Spleen (tissue), 11 donors: ENCODE results near the gene GRIK2. TPM values are rescaled to one million over a fixed set of nuclear protein-coding genes. Genes with fewer than 3 reads are reported as not detected.

Experiments used
- DNase-seq: peaks from one replicate; pipeline ENCODE4 v3.0.0-alpha.2; 2020
- H3K27ac ChIP-seq, 8 donors: fragments of 200-600 bp; sonication (generic) in 7 of 8; 1 replicate in 4 of 8; 2 replicates in 4 of 8; pipeline versions ENCODE4 v1.5.0 to v1.8.0; 2016 to 2021; ENCODE audit warnings: inconsistent platforms in 4 of 8, mild to moderate bottlenecking in 4 of 8, moderate library complexity in 1 of 8
- H3K27me3 ChIP-seq, 7 donors: fragments of 200-600 bp; sonication (generic) in 6 of 7; replicated peaks in 1 of 7; 1 replicate in 4 of 7; 2 replicates in 3 of 7; pipeline versions ENCODE4 v1.5.0 to v1.8.0; 2016 to 2021; ENCODE audit warnings: inconsistent platforms in 3 of 7, mild to moderate bottlenecking in 1 of 7
- H3K36me3 ChIP-seq, 6 donors: fragments of 200-600 bp; sonication (generic) in 5 of 6; 1 replicate in 4 of 6; 2 replicates in 2 of 6; pipeline versions ENCODE4 v1.5.0 to v1.8.0; 2016 to 2021; ENCODE audit warnings: inconsistent platforms in 2 of 6
- H3K4me1 ChIP-seq, 6 donors: fragments of 200-600 bp; sonication (generic) in 5 of 6; 1 replicate in 3 of 6; 2 replicates in 3 of 6; pipeline versions ENCODE4 v1.5.0 to v1.8.0; 2016 to 2021; ENCODE audit warnings: inconsistent platforms in 3 of 6
- H3K4me3 ChIP-seq, 8 donors: fragments of 200-600 bp; sonication (generic) in 7 of 8; 1 replicate in 4 of 8; 2 replicates in 4 of 8; pipeline versions ENCODE4 v1.5.0 to v1.8.0; 2016 to 2021; ENCODE audit warnings: inconsistent platforms in 4 of 8, mild to moderate bottlenecking in 4 of 8, moderate library complexity in 2 of 8
- H3K9me3 ChIP-seq, 8 donors: fragments of 200-600 bp; sonication (generic) in 7 of 8; 1 replicate in 4 of 8; 2 replicates in 4 of 8; pipeline versions ENCODE4 v1.5.0 to v1.8.0; 2016 to 2021; ENCODE audit warnings: inconsistent platforms in 4 of 8
- POLR2A ChIP-seq, 3 donors: fragments of 450-650 bp; IDR thresholded peaks; one replicate each; pipeline ENCODE4 v1.5.1; 2017; ENCODE audit warnings: antibody characterized with exemption in 3 of 3, mild to moderate bottlenecking in 1 of 3
- POLR2AphosphoS5 ChIP-seq, 3 donors: sonication (generic); formaldehyde crosslinking; IDR thresholded peaks; one replicate each; pipeline ENCODE4 v1.5.1; 2017; ENCODE audit warnings: antibody characterized with exemption in 3 of 3
- WGBS, 5 donors: extraction: QIAGEN DNeasy Blood & Tissue Kit in 3 of 5; methylation state at CpG; one replicate each; pipeline versions ENCODE4 v1.1.5 to v1.1.7; 2013 to 2018; 5-methylcytosine and 5-hydroxymethylcytosine counted together
- intact Hi-C: fragments of 100-400 bp; cut with DNase I; formaldehyde crosslinking; loops from one replicate; pipeline ENCODE4 v1.15.0; 2023; ENCODE audit warnings: low total_unique reads
- polyA plus RNA-seq, 3 donors: library from polyadenylated mRNA; stranded (reverse); fragments of 200-250 nt; gene quantifications; one replicate each; pipeline ENCODE4 v1.2.1, GENCODE V29; 2013
- total RNA-seq, 7 donors: library from RNA; depleted of rRNA in 3 of 7; stranded (reverse); fragments of >200 nt in 3 of 7; fragmentation: NEBNext Ultra II Directional in 4 of 7; extraction: Animal tissue kit (Norgen Biotek cat#: 25700) in 4 of 7; gene quantifications; one replicate each; pipeline versions ENCODE4 v1.1.0 to v1.2.1, GENCODE V29; 2016 to 2021
- TF ChIP-seq, protein P1 (sequence below), 11 experiments: fragments of 200-600 bp in 7 of 11; fragments of 450-650 bp in 4 of 11; sonication (generic) in 4 of 11; IDR thresholded peaks in 8 of 11; conservative IDR thresholded peaks in 3 of 11; 1 replicate in 7 of 11; 2 replicates in 4 of 11; pipeline versions ENCODE4 v1.4.0 to v1.8.0; 2016 to 2021; ENCODE audit warnings: antibody characterized with exemption in 11 of 11, inconsistent platforms in 4 of 11, mild to moderate bottlenecking in 1 of 11
- donor health status: healthy with polysubstance abuse.
- donor health status: DM: no; HTN: no; CAD: no; lungs with moderate emphysema.
- donor health status: DM: no; HTN: no; CAD: no.
- donor health status: Bipolar disorder and iron deficiency.
- donor health status: healthy.
- donor health status: DM: no; HTN: no; CAD: no.
- donor health status: DM: yes; HTN: yes; CAD: no.

Gene GRIK2
- total and polyA plus RNA-seq, 10 donors: 0.07 to 2.7 (median 0.89) TPM

DNA sequence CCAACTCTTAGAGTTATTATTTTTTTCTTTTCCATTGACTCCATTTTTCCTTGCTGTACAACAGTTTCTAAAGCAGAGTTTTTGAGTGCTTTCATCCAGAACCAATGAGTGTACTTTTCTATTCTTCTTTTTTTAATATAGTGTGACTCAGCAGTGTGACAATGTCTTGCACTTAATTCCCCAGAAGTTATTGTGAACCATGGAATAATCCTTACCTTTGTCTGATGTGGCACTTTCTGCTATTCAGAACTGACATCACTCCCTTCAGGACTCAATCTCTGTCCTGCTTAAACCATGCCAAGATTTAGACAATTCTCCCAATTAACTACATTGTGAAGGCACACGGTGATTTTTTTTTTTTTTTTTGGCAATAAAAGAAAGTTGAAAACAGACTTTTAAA is 41.5 kb downstream of the GRIK2 start:
- DNase-seq: no peak
- H3K4me3 ChIP-seq: no peak overlapping the region

DNA sequence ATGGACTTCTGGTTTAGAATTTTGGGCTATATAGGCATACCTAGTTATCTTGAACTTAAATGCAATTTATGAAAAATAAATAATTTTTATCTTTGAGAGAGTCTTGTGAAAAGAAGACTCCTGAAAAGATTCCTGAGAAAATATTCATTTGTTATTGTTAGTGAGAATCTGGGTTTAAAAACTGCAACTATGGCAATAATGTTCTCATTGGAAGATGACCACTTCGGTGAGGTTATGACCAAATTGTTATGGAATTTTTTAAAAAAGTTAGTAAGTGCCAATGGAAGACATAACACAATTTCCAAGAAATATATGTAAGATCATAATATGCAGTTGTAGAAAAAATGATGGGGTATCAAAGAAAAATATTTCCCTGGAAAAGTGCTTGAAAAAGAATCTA is 46.3 kb downstream of the GRIK2 start:
- H3K4me1 ChIP-seq: no peaks in the 10 kb centered on the region
- intact Hi-C loops: no loop called here
- WGBS, 5 donors: 75 to 91% (median 88%) methylated on average over 1 of the region's 1 CpG
- no peak for TF ChIP-seq POLR2A (IDR thresholded peaks at IDR 0.05)
- TF ChIP-seq POLR2AphosphoS5 (IDR thresholded peaks at IDR 0.05): no peak
- TF ChIP-seq, protein P1, sequence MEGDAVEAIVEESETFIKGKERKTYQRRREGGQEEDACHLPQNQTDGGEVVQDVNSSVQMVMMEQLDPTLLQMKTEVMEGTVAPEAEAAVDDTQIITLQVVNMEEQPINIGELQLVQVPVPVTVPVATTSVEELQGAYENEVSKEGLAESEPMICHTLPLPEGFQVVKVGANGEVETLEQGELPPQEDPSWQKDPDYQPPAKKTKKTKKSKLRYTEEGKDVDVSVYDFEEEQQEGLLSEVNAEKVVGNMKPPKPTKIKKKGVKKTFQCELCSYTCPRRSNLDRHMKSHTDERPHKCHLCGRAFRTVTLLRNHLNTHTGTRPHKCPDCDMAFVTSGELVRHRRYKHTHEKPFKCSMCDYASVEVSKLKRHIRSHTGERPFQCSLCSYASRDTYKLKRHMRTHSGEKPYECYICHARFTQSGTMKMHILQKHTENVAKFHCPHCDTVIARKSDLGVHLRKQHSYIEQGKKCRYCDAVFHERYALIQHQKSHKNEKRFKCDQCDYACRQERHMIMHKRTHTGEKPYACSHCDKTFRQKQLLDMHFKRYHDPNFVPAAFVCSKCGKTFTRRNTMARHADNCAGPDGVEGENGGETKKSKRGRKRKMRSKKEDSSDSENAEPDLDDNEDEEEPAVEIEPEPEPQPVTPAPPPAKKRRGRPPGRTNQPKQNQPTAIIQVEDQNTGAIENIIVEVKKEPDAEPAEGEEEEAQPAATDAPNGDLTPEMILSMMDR (IDR thresholded peaks at IDR 0.05 in 8 of 11, conservative IDR thresholded peaks at IDR 0.05 in 3 of 11): no peak
- H3K9me3 ChIP-seq: no peaks in the 10 kb centered on the region
- DNase-seq: no peak
- no peak overlapping the region for H3K27ac ChIP-seq
- no peaks in the 10 kb centered on the region for H3K27me3 ChIP-seq
- H3K36me3 ChIP-seq: no peaks in the 10 kb centered on the region
- H3K4me3 ChIP-seq: no peak overlapping the region

More for the DNA sequence above, 41.5 kb downstream of the GRIK2 start:
- no peak overlapping the region for H3K27ac ChIP-seq
- H3K27me3 ChIP-seq: no peaks in the 10 kb centered on the region
- H3K9me3 ChIP-seq: no peaks in the 10 kb centered on the region
- H3K4me1 ChIP-seq: no peaks in the 10 kb centered on the region
- no peak for TF ChIP-seq POLR2AphosphoS5 (IDR thresholded peaks at IDR 0.05)
- TF ChIP-seq, protein P1 (IDR thresholded peaks at IDR 0.05 in 8 of 11, conservative IDR thresholded peaks at IDR 0.05 in 3 of 11): no peak
- intact Hi-C loops: no loop called here
- no peaks in the 10 kb centered on the region for H3K36me3 ChIP-seq
- WGBS, 5 donors: 67 to 88% (median 70%) methylated on average over 1 of the region's 1 CpG

DNA sequence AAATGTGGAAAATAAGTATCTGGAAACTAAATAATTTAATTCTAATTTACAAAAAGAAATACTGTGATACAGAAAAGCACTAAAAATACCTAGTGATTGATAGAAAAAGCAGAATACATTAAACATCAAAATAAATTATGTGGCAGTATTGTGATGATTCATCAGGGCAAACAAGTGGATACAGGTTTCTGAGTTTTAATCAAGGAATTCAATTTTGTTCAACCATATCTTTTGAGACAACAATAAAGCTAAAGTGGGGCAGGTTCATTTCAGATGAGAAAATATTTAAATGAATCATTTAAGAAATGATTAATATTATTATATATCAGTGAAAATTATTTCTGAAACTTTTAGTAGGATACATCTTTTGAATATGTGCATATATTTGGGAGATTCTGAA is 49.8 kb downstream of the GRIK2 start:
- no peak overlapping the region for H3K27ac ChIP-seq
- DNase-seq: no peak
- no peaks in the 10 kb centered on the region for H3K4me1 ChIP-seq
- intact Hi-C loops: no loop called here
- no peak overlapping the region for H3K4me3 ChIP-seq
- no peaks in the 10 kb centered on the region for H3K36me3 ChIP-seq
- TF ChIP-seq, protein P1 (IDR thresholded peaks at IDR 0.05 in 8 of 11, conservative IDR thresholded peaks at IDR 0.05 in 3 of 11): no peak
- no peak for TF ChIP-seq POLR2AphosphoS5 (IDR thresholded peaks at IDR 0.05)
- no peak for TF ChIP-seq POLR2A (IDR thresholded peaks at IDR 0.05)
- H3K27me3 ChIP-seq: no peaks in the 10 kb centered on the region
- no peaks in the 10 kb centered on the region for H3K9me3 ChIP-seq

DNA sequence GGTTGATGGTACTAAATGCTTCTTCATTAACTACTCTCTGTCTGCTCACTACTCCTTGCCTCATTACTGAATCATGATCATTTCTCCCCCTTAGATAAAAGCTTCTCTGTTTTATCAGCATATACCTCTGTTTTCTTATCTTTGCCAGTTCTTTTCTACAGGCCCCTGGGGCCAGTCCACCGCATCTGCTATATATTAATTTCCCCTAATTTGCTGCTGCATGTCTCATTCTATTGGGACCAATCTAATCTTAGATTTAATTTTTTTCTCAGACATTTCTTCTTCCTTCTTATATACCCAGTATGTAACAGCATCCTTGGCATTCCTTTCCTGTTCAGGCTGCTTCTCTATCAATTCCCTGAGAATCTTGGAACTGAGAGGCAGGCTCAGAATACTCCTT is 51.2 kb downstream of the GRIK2 start:
- TF ChIP-seq POLR2AphosphoS5 (IDR thresholded peaks at IDR 0.05) (no peak), POLR2A (IDR thresholded peaks at IDR 0.05) (no peak)
- TF ChIP-seq, protein P1 (IDR thresholded peaks at IDR 0.05 in 8 of 11, conservative IDR thresholded peaks at IDR 0.05 in 3 of 11): no peak
- no peak for DNase-seq
- WGBS, 5 donors: 88 to 100% (median 91%) methylated on average over 1 of the region's 1 CpG
- Histone ChIP-seq H3K36me3 (no peaks in the 10 kb centered on the region), H3K4me3 (no peak overlapping the region), H3K27ac (no peak overlapping the region), H3K4me1 (no peaks in the 10 kb centered on the region), H3K27me3 (no peaks in the 10 kb centered on the region), H3K9me3 (no peaks in the 10 kb centered on the region)
- intact Hi-C loops: no loop called here
